Activated CD8-positive, alpha-beta memory T cell treated with anti-CD3 and anti-CD28 coated beads for 1 hour (primary cell): Measurements from ENCODE around the gene RAB22A.
A peak's percentile ranks its signal among the peaks of the same experiment; 100 is the strongest.

ENCODE experiments used
- DNase-seq, 2 donors: peaks; one replicate each; pipeline ENCODE4 v3.0.0-alpha.2; 2020; ENCODE audit warnings: low read depth in 1 of 2; ENCODE audit errors: extremely low read depth in 1 of 2

RAB22A gene

GRCh38 chr20:58300321-58300720 lies 9.2 kb upstream of the RAB22A start:
- DNase-seq: no peak

- no peak for DNase-seq
These were observed 6.0 kb upstream of the RAB22A start for GRCh38 chr20:58303547-58303946.

GRCh38 chr20:58305061-58305460 lies 4.5 kb upstream of the RAB22A start:
- DNase-seq: no peak

GRCh38 chr20:58306421-58307261 lies 2.9 kb upstream of the RAB22A start:
- DNase-seq: peak in 1 of 2 donors; percentile 60

GRCh38 chr20:58307270-58307669 lies 2.2 kb upstream of the RAB22A start:
- no peak for DNase-seq

- no peak for DNase-seq
These were observed 1.2 kb upstream of the RAB22A start for GRCh38 chr20:58308290-58308679.

- peak in 1 of 2 donors; percentile 48 for DNase-seq
These were observed 611 bp upstream of the RAB22A start for GRCh38 chr20:58308680-58309527.

GRCh38 chr20:58310291-58310782 lies 822 bp downstream of the RAB22A start:
- no peak for DNase-seq

- no peak for DNase-seq
These were observed 3.3 kb downstream of the RAB22A start for GRCh38 chr20:58312836-58313235.

- no peak for DNase-seq
These were observed 3.9 kb downstream of the RAB22A start for GRCh38 chr20:58313396-58313795.

GRCh38 chr20:58321205-58321604 lies 11.7 kb downstream of the RAB22A start:
- DNase-seq: no peak

GRCh38 chr20:58322083-58322482 lies 12.6 kb downstream of the RAB22A start:
- no peak for DNase-seq

- no peak for DNase-seq
These were observed 16.4 kb downstream of the RAB22A start for GRCh38 chr20:58325912-58326311.

- no peak for DNase-seq
These were observed 17.7 kb downstream of the RAB22A start for GRCh38 chr20:58327211-58327610.

GRCh38 chr20:58328836-58329235 lies 19.3 kb downstream of the RAB22A start:
- no peak for DNase-seq

GRCh38 chr20:58329711-58330110 lies 20.2 kb downstream of the RAB22A start:
- no peak for DNase-seq

- DNase-seq: no peak
These were observed 20.7 kb downstream of the RAB22A start for GRCh38 chr20:58330249-58330648.

- no peak for DNase-seq
These were observed 21.2 kb downstream of the RAB22A start for GRCh38 chr20:58330687-58331086.

- DNase-seq: no peak
These were observed 22.5 kb downstream of the RAB22A start for GRCh38 chr20:58331961-58332551.

GRCh38 chr20:58339741-58340140 lies 30.2 kb downstream of the RAB22A start:
- DNase-seq: no peak

GRCh38 chr20:58340151-58340550 lies 30.6 kb downstream of the RAB22A start:
- DNase-seq: no peak
